ENCODE data around the gene HMSD. TPM values are rescaled to one million over a fixed set of nuclear protein-coding genes. Genes with fewer than 3 reads are reported as not detected.

Gene HMSD
- total and polyA plus RNA-seq, 2 experiments from 2014 or later = 2.6 to 25.1 TPM

Other genes starting within 250 kb of the HMSD start
- gene SERPINB11, start 246.3 kb upstream of the HMSD start, total RNA-seq (2014; rRNA removed; shearing (Covaris generic)) = not detected in 2 replicates
- gene SERPINB11, start 246.3 kb upstream of the HMSD start, polyA plus RNA-seq (2016; fragmentation: Nextera tagmentation; extraction: Ambion mirVana) = not detected in 2 replicates
- gene SERPINB7, start 173.9 kb upstream of the HMSD start, total RNA-seq (2014; rRNA removed; shearing (Covaris generic)) = not detected in 2 replicates
- gene SERPINB7, start 173.9 kb upstream of the HMSD start, polyA plus RNA-seq (2016; fragmentation: Nextera tagmentation; extraction: Ambion mirVana) = not detected in 2 replicates
- gene SERPINB2, start 61.6 kb upstream of the HMSD start, total RNA-seq (2014; rRNA removed; shearing (Covaris generic)) = not detected in 2 replicates
- gene SERPINB2, start 61.6 kb upstream of the HMSD start, polyA plus RNA-seq (2016; fragmentation: Nextera tagmentation; extraction: Ambion mirVana) = not detected in 2 replicates
- not detected in 2 replicates for gene SERPINB10, start 41.3 kb upstream of the HMSD start, total RNA-seq (2014; rRNA removed; shearing (Covaris generic))
- not detected in 2 replicates for gene SERPINB10, start 41.3 kb upstream of the HMSD start, polyA plus RNA-seq (2016; fragmentation: Nextera tagmentation; extraction: Ambion mirVana)
- gene SERPINB8, start 20.8 kb downstream of the HMSD start, total RNA-seq (2014; rRNA removed; shearing (Covaris generic)) = 0.50 and 2.1 TPM in 2 replicates
- gene SERPINB8, start 20.8 kb downstream of the HMSD start, polyA plus RNA-seq (2016; fragmentation: Nextera tagmentation; extraction: Ambion mirVana) = 0.50 and 1.7 TPM in 2 replicates
- gene LINC00305, start 199.8 kb downstream of the HMSD start, total RNA-seq (2014; rRNA removed; shearing (Covaris generic)) = not detected in 2 replicates
- not detected in 2 replicates for gene LINC00305, start 199.8 kb downstream of the HMSD start, polyA plus RNA-seq (2016; fragmentation: Nextera tagmentation; extraction: Ambion mirVana)